Liver (tissue), 9 donors: ENCODE data around the gene DTNA. TPM values are rescaled to one million over a fixed set of nuclear protein-coding genes. Genes with fewer than 3 reads are reported as not detected.
"Not testable (repeated sequence)": the region's sequence is repeated elsewhere in the genome, so short reads cannot be mapped to it uniquely, and the experiment has no call there.

Experiments
- DNase-seq: peaks from one replicate; pipeline ENCODE4 v3.0.0-alpha.2; 2017; ENCODE audit warnings: low spot score
- H3K27ac ChIP-seq, 2 donors: one replicate each; pipeline ENCODE4 v1.7.0; 2013; ENCODE audit warnings: inconsistent platforms in 2 of 2, low read length in 2 of 2, control low read depth in 1 of 2, low read depth in 1 of 2, mild to moderate bottlenecking in 1 of 2
- H3K27me3 ChIP-seq, 4 donors: one replicate each; pipeline versions ENCODE4 v1.6.1 to v1.7.0; 2013; ENCODE audit warnings: low read length in 3 of 4, inconsistent platforms in 1 of 4, mild to moderate bottlenecking in 1 of 4, moderate library complexity in 1 of 4; ENCODE audit not compliant: control insufficient read depth in 4 of 4, insufficient read depth in 4 of 4
- H3K36me3 ChIP-seq, 4 donors: one replicate each; pipeline versions ENCODE4 v1.6.1 to v1.7.0; 2013; ENCODE audit warnings: low read length in 3 of 4, mild to moderate bottlenecking in 3 of 4, low read depth in 1 of 4, moderate library complexity in 1 of 4; ENCODE audit not compliant: control insufficient read depth in 4 of 4, insufficient read depth in 3 of 4
- H3K4me1 ChIP-seq, 4 donors: one replicate each; pipeline versions ENCODE4 v1.6.1 to v1.7.0; 2013; ENCODE audit warnings: low read length in 3 of 4, mild to moderate bottlenecking in 3 of 4, moderate library complexity in 1 of 4; ENCODE audit not compliant: control insufficient read depth in 4 of 4, insufficient read depth in 4 of 4
- H3K4me3 ChIP-seq, 3 donors: one replicate each; pipeline versions ENCODE4 v1.6.1 to v1.7.0; 2013; ENCODE audit warnings: low read length in 3 of 3, control low read depth in 1 of 3, low read depth in 1 of 3, mild to moderate bottlenecking in 1 of 3
- H3K9ac ChIP-seq, 2 donors: one replicate each; pipeline ENCODE4 v1.7.0; 2013; ENCODE audit warnings: low read length in 2 of 2, mild to moderate bottlenecking in 2 of 2, moderate library complexity in 2 of 2, control low read depth in 1 of 2, low read depth in 1 of 2
- H3K9me3 ChIP-seq, 4 donors: one replicate each; pipeline versions ENCODE4 v1.6.1 to v1.7.0; 2013; ENCODE audit warnings: low read length in 3 of 4; ENCODE audit not compliant: control insufficient read depth in 4 of 4
- ATF3 ChIP-seq: IDR thresholded peaks from 2 replicates; pipeline ENCODE4 v1.6.1; 2016; ENCODE audit warnings: antibody characterized with exemption
- CTCF ChIP-seq: fragments of 150-350 bp; IDR thresholded peaks from 2 replicates; pipeline ENCODE4 v1.5.1; 2017; ENCODE audit warnings: improper control_type of control experiment, low read depth, low read length; ENCODE audit not compliant: missing input control
- EGR1 ChIP-seq, 2 donors: IDR thresholded peaks; 2 replicates each; pipeline ENCODE4 v1.6.1; 2016 to 2018; ENCODE audit warnings: antibody characterized with exemption in 2 of 2, low read depth in 2 of 2
- FOXA1 ChIP-seq: IDR thresholded peaks from 2 replicates; pipeline ENCODE4 v1.6.1; 2016; ENCODE audit warnings: antibody characterized with exemption
- FOXA2 ChIP-seq: IDR thresholded peaks from 2 replicates; pipeline ENCODE4 v1.6.1; 2016; ENCODE audit warnings: antibody characterized with exemption
- GABPA ChIP-seq, 2 donors: IDR thresholded peaks in 1 of 2; conservative IDR thresholded peaks in 1 of 2; 2 replicates each; pipeline ENCODE4 v1.6.1; 2016; ENCODE audit warnings: antibody characterized with exemption in 2 of 2, mild to moderate bottlenecking in 1 of 2, moderate library complexity in 1 of 2
- HNF4A ChIP-seq, 2 donors: conservative IDR thresholded peaks; 2 replicates each; pipeline ENCODE4 v1.6.1; 2016; ENCODE audit warnings: antibody characterized with exemption in 2 of 2, mild to moderate bottlenecking in 2 of 2
- HNF4G ChIP-seq: IDR thresholded peaks from 2 replicates; pipeline ENCODE4 v1.6.1; 2016; ENCODE audit warnings: antibody characterized with exemption
- JUND ChIP-seq, 2 donors: IDR thresholded peaks; 2 replicates each; pipeline ENCODE4 v1.6.1; 2016; ENCODE audit warnings: antibody characterized with exemption in 2 of 2
- MAX ChIP-seq: IDR thresholded peaks from 2 replicates; pipeline ENCODE4 v1.6.1; 2016; ENCODE audit warnings: antibody characterized with exemption
- NR2F2 ChIP-seq: IDR thresholded peaks from 2 replicates; pipeline ENCODE4 v1.6.1; 2016; ENCODE audit warnings: antibody characterized with exemption
- RAD21 ChIP-seq, 2 donors: IDR thresholded peaks; 2 replicates each; pipeline ENCODE4 v1.6.1; 2016; ENCODE audit warnings: antibody characterized with exemption in 2 of 2, mild to moderate bottlenecking in 2 of 2
- SP1 ChIP-seq: IDR thresholded peaks from 2 replicates; pipeline ENCODE4 v1.6.1; 2018; ENCODE audit warnings: antibody characterized with exemption, mild to moderate bottlenecking
- TAF1 ChIP-seq: conservative IDR thresholded peaks from 2 replicates; pipeline ENCODE4 v1.6.1; 2016; ENCODE audit warnings: antibody characterized with exemption, mild to moderate bottlenecking
- YY1 ChIP-seq: IDR thresholded peaks from 2 replicates; pipeline ENCODE4 v1.6.1; 2016; ENCODE audit warnings: antibody characterized with exemption, mild to moderate bottlenecking
- ZBTB33 ChIP-seq: IDR thresholded peaks from 2 replicates; pipeline ENCODE4 v1.6.1; 2016; ENCODE audit warnings: antibody characterized with exemption
- WGBS: extraction: QIAGEN DNeasy Blood & Tissue Kit; methylation state at CpG from one replicate; pipeline ENCODE4 v1.1.7; 2013; 5-methylcytosine and 5-hydroxymethylcytosine counted together
- polyA plus RNA-seq, 2 donors: library from polyadenylated mRNA; stranded (reverse) in 1 of 2; unstranded in 1 of 2; fragments of 200-250 nt in 1 of 2; fragments of >200 nt in 1 of 2; fragmentation: Nextera tagmentation in 1 of 2; extraction: Ambion mirVana in 1 of 2; gene quantifications; one replicate each; pipeline versions ENCODE4 v1.2.1 to v1.2.3, GENCODE V29; 2013 to 2015
- total RNA-seq, 2 donors: library from RNA; depleted of rRNA; stranded (reverse); fragments of >200 nt; gene quantifications; one replicate each; pipeline ENCODE4 v1.2.3, GENCODE V29; 2014
- donor health status: healthy.
- donor health status: healthy.
- donor health status: healthy.
- donor health status: healthy.
- donor health status: healthy.

DTNA gene
- total and polyA plus RNA-seq, 4 donors = 0.33 to 3.2 (median 1.4) TPM

- not testable (repeated sequence) for H3K4me3 ChIP-seq, H3K27ac ChIP-seq, H3K9me3 ChIP-seq, H3K9ac ChIP-seq, DNase-seq, H3K36me3 ChIP-seq, H3K27me3 ChIP-seq, H3K4me1 ChIP-seq
- WGBS = 90% methylated on average over 14 of the region's 14 CpGs
Measured at GRCh38 chr18:34716111-34716510, 6.0 kb downstream of the DTNA start.

GRCh38 chr18:34718610-34719009 is 8.5 kb downstream of the DTNA start:
- no peak for DNase-seq
- Histone ChIP-seq H3K36me3 (no peaks in the 10 kb centered on the region), H3K4me3 (no peak overlapping the region), H3K27ac (no peak overlapping the region), H3K9ac (no peak overlapping the region), H3K27me3 (no peaks in the 10 kb centered on the region), H3K9me3 (no peaks in the 10 kb centered on the region), H3K4me1 (no peaks in the 10 kb centered on the region)
- 77% methylated on average over 1 of the region's 1 CpG for WGBS
- TF ChIP-seq FOXA1 (no peak), EGR1 (IDR thresholded peaks at IDR 0.05; ENCODE audit: low read depth in 2 of 2) (no peak), GABPA (IDR thresholded peaks at IDR 0.05 in 1 of 2, conservative IDR thresholded peaks at IDR 0.05 in 1 of 2) (no peak), TAF1 (no peak), NR2F2 (no peak), FOXA2 (no peak)

GRCh38 chr18:34720220-34720619 is 10.1 kb downstream of the DTNA start:
- no peak for DNase-seq
- TF ChIP-seq EGR1 (IDR thresholded peaks at IDR 0.05; ENCODE audit: low read depth in 2 of 2) (no peak), GABPA (IDR thresholded peaks at IDR 0.05 in 1 of 2, conservative IDR thresholded peaks at IDR 0.05 in 1 of 2) (no peak), MAX (no peak), HNF4G (no peak), SP1 (no peak), JUND (IDR thresholded peaks at IDR 0.05) (no peak), TAF1 (no peak), FOXA1 (no peak), NR2F2 (no peak), HNF4A (conservative IDR thresholded peaks at IDR 0.05) (no peak), RAD21 (IDR thresholded peaks at IDR 0.05) (no peak), CTCF (no peak), YY1 (no peak), ATF3 (no peak), ZBTB33 (no peak)
- Histone ChIP-seq H3K4me3 (no peak overlapping the region), H3K36me3 (no peaks in the 10 kb centered on the region), H3K9ac (no peak overlapping the region), H3K27ac (no peak overlapping the region), H3K4me1 (no peaks in the 10 kb centered on the region), H3K9me3 (no peaks in the 10 kb centered on the region), H3K27me3 (no peaks in the 10 kb centered on the region)
- WGBS = 93% methylated on average over 1 of the region's 1 CpG
